ENCODE measurements around the gene UGGT2.
"Not testable (repeated sequence)": the region's sequence is repeated elsewhere in the genome, so short reads cannot be mapped to it uniquely, and the experiment has no call there.

Gene UGGT2

DNA sequence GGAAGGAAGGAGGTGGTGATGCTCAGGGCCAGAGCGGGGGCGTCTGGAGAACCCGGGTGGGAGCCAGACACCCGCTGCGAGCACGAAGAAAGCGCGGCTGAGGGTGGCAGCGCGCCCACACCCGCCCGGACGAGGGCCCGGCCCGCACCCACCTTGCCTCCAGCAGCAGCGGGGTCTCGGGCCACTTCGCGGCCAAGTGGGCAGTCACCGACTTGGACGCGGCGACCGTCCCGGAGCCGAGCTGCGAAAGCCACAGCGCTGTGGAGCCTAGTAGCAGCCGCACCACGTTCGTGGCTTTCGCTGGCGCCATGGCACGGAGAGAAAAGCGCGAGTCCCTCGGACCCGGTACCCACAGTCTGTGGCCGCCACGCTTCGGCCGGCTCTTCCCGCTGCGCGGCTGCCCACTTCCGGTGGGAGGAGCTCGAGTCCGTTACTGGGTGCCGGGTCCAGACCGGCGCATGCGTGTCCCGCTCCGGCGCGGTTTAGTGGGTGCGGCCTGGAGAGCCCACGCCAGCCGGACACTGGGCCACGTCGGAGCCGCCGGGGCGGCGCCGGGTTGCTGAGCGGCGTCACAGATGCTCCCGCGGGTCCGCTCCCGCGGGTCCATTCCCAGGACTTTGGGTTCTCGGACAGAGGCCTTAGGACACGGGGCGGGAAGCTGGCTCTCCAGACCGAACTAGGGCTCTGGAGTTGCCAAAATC, at the start of gene UGGT2:
Gene UGGT2, minus strand, starts transcription at position 399 of the 701 bp plus-strand sequence. Its CDS starts 89 bp downstream, at position 310.
- DNase-seq: peak; percentile 92

DNA sequence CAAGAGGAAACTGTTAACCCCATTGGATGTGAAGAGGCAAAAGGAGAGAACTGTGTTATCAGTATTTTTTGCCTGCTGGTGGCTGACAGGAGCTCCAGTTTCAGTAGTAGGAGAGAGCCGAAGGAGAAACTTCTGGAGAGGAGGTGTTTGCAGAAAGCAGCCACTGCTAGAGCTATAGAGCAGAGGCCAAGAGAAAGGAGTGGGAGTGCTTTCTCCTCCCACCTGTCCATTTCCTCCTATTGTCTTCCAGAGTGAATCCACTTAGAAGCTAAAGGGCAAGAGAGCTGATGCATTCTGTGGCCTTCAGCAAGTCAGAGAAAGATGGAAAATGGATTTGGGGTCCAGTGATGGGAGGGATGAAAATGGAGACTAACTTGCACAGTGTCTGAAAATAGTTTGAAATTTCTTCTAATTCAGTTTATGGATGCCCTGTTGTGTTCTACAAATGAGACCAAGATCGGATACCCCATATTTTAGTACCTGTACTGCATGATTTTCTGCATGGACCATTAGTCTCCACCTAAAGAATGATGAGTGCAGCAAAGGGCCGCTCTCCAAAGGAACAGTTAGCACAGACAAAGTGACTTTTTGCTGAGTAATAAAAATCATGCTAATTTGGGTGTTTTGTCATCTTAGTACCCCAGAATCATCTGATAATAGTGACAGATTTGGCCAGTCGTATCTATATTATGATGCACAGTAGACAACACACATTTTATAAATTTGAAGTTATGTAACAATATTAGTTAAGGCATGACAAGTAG, 47.4 kb upstream of the UGGT2 start:
- DNase-seq: no peak

GRCh38 chr13:96093296-96094006, 40.2 kb upstream of the UGGT2 start:
- no peak for DNase-seq

DNA sequence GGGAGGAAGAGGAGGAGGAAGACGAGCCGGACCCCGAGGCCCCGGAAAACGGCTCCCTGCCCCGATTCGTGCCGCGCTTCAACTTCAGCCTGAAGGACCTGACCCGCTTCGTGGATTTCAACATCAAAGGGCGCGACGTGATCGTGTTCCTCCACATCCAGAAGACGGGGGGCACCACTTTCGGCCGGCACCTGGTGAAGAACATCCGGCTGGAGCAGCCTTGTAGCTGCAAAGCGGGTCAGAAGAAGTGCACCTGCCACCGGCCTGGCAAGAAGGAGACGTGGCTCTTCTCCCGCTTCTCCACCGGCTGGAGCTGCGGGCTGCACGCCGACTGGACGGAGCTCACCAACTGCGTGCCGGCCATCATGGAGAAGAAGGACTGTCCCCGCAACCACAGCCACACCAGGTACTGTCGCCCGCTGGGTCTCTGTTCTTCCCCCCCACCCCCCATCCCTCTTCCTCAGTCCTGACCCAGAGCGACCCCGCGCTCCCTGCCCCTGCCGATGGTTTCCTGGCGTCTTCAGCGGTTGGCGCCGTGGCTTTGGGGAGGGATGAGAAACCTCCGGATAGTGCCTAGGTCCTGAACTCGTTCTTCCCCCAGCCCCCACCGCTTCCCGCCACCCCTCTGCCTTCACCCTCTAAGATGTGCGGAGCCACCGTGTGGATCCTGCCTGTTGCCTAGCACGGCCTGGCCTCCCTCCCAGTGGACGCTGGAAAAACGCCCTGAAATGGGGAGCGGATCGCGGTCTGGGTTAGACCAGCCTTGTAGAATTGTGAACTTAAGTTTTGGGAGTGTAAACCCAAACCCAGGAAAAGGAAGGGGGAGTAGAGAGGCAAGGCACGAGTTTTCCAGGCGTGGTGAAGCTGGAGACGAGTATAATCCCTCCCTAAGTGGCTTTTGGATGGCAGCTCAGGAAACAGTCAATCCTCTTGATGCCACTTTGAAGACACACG, 38.2 kb upstream of the UGGT2 start:
- no peak for DNase-seq

DNA sequence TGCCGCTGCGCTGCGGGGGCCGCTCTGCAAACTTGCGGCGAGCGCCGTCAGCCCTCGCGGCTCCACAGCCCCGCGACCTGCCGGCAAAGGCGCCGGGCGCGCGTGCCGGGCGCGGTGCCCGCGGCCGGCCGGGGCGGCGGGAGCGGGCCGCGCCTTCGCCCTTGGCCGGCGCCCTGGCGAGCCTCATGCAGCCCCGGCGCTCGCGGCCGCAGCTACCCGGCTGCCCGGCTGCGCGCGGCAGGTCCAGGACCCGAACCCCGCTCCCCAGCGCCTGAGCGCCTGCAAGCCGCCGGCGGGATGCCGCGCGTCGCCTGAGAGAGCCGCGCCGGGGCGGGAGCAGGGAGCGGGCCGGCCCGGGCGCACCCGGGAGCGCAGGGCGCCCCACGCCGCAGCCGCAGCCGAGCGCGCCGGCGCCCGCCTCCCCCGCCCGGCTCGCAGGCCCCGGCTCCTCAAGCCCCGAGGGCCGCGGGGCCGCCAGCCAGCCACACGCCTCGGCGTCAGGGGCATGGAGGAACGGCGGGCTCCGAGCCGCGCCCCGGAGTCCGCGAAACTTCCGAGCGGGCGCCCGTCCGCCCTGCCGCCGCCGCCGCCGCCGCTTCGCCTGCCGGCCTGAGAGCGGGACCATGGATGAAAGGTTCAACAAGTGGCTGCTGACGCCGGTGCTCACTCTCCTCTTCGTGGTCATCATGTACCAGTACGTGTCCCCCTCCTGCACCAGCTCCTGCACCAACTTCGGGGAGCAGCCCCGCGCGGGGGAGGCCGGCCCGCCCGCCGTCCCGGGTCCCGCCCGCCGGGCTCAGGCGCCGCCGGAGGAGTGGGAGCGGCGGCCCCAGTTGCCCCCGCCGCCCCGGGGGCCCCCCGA, 37.3 kb upstream of the UGGT2 start:
- peak; percentile 7 for DNase-seq

DNA sequence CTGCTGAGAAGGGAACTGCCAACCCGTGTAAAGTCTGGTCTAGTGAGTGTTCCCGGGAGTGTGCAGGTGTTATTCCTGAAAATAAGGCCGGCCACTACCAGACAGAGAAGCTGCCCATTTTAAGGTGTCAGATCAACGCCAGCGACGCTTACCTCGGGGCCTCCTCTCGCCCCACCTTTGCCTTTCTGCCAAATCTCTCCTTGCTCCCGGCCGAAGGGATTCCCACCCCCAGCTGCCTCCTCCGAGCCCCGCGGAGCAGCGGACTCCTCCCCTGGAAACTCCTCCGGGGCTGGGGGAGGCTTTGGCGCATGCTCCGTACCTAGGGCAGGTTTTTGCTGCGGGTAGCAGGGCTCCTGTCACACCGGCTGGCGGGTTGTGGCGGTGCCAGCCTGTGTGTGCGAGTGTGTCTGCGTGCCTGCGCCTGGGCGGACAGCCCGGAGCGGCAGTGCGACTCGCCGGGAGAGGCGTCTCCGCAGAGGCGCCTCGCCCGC, 36.6 kb upstream of the UGGT2 start, which contains the start of gene HS6ST3:
Gene HS6ST3, plus strand, starts transcription at position 359 of the 491 bp plus-strand sequence.
- peak; percentile 5 for DNase-seq

- no peak for DNase-seq
Measured at GRCh38 chr13:96089139-96089538, 35.9 kb upstream of the UGGT2 start.

DNA sequence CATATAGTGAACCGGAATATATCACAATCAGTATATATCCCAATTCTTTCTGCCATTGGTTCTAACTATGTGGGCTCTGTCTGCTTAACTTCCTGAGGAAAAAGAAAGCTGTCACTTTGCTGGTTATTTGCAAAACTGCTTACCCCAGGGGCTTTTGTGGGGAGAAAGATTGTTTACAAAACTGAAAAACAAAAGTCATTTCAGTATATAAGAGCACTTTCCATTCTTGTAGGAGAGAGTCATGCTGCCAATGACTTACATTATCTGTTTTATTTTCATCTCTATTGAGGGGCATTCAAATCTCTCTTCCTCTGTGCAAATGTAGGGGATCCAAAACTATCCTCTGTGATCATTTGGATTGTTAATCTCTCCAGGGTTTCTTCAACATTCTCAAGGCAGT, 33.5 kb upstream of the UGGT2 start:
- DNase-seq: no peak

DNA sequence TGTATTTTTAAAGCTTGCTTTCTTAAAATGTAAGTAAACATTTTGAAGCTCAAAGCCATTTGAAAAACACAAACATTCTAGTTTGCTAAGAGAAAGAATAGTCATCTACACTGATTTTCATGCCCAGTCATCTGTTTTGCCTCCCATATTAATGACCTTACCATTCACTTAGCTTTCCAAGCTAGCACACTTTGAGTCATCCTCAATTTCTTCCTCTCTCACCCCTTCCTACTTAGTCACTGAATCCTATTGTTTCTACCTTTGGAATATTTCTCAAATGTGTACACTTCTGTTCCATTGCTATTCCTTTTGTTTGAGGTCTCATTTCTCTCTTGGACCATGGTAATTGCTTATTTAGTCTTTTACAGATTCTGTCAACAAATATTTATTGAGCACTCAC, 29.4 kb upstream of the UGGT2 start:
- DNase-seq: no peak

DNA sequence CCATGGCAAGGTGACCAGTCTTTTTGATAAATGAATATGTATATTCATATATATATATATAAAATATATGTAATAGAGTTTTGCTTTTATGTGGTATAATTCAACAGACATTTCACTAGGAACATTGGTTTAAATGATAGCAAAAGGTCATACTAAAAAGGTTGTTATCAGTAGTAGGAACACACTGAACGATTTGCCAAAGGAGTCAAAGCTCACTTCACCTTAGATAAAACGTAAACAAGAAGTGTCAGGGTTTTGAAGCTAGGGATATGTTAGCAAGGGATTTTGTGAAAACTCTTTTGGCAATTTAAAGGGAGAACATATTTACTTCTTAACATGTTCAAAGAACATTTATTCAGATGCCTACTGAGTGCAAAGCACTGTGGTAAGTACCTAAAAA, 28.7 kb upstream of the UGGT2 start:
- no peak for DNase-seq

DNA sequence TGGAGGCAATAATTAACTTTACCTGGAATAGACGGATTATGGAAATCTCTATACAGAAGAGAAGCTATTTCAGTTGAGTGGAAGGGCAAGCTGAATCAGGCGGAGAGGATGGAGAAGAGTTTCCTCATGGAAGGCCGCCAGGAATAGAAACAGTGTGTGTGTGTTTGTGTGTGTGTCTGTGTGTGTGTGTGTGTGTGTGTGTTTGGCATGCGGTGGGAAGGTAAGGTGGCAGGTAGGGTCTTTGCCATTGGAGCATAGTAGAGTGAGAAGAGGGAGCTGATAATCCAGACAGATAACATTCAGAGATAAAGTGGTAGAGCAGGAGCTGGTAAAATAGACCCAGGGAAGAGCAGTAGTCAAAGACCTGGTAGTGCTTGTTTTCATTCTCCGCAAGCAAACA, 27.5 kb upstream of the UGGT2 start:
- DNase-seq: no peak

- peak; percentile 15 for DNase-seq
Measured at GRCh38 chr13:96075953-96076543, 22.8 kb upstream of the UGGT2 start.

DNA sequence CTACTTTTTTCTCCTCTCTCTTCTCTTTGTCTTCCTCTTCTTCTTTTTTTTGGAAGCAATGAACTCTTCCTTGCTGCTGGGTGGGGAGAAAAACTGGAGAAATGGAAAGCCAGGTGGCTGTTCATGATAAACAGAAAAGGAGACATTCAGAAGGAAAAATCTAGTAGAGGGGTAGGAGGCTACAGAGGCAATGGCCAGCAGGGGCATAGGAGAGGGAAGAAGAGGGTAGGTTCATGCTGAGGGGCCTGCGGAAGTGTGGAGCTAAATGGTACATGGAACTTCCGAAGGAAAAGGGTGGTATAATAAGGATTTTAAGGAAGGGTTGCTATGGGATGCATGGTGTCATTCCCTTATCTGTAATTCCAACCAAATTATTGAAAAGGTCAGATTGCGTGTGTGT, 19.2 kb upstream of the UGGT2 start:
- DNase-seq: no peak

GRCh38 chr13:96071504-96071903, 18.3 kb upstream of the UGGT2 start:
- DNase-seq: no peak

DNA sequence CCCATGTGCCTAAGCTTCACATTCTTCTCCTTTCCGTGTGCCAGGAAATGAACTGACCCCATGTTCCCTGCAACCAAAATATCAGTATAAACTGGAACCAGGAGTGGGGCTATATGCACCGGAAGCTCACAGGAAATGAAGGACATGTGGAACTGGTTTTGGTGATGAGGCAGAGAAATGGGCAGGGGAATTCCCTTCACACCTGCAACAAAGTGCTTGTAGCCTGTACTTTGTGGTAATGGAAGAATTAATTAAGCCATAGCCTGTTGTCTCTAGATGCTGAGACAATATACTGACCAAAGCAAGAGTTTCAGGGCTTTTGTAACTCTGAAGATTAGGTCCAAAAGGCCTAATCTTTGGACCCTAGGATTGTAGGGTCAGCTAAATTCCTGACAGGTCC, 15.5 kb upstream of the UGGT2 start:
- DNase-seq: no peak

GRCh38 chr13:96065849-96066248, 12.6 kb upstream of the UGGT2 start:
- no peak for DNase-seq

GRCh38 chr13:96052656-96053002, 572 bp downstream of the UGGT2 start:
- peak; percentile 62 for DNase-seq

GRCh38 chr13:96051946-96052345, 1.3 kb downstream of the UGGT2 start:
- not testable (repeated sequence) for DNase-seq

DNA sequence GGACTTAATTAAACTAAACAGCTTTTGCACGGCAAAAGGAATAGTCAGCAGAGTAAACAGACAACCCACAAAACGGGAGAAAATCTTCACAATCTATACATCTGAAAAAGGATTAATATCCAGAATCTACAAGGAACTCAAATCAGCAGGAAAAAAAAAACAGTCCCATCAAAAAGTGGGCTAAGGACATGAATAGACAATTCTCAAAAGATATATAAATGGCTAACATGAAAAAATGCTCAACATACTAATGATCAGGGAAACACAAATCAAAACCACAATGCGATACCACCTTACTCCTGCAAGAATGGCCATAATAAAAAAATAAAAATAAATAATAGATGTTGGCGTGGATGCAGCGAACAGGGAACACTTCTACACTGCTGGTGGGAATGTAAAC, 1.7 kb downstream of the UGGT2 start:
- not testable (repeated sequence) for DNase-seq

GRCh38 chr13:96050955-96051354, 2.2 kb downstream of the UGGT2 start:
- DNase-seq: not testable (repeated sequence)
